Ishikawa (cell line): Measurements from ENCODE around the gene TRPM2.

Experiments
- CEBPB ChIP-seq: IDR thresholded peaks from 2 replicates; pipeline ENCODE4 v1.6.1; 2012
- CREB1 ChIP-seq: IDR thresholded peaks from 2 replicates; pipeline ENCODE4 v1.6.1; 2012; ENCODE audit warnings: low read depth
- EGR1 ChIP-seq: IDR thresholded peaks from 2 replicates; pipeline ENCODE4 v1.6.1; 2012
- EP300 ChIP-seq: IDR thresholded peaks from 2 replicates; pipeline ENCODE4 v1.6.1; 2012; ENCODE audit warnings: borderline replicate concordance
- FOXM1 ChIP-seq: IDR thresholded peaks from 2 replicates; pipeline ENCODE4 v1.6.1; 2012; ENCODE audit warnings: low read depth, borderline replicate concordance
- NFIC ChIP-seq: IDR thresholded peaks from 2 replicates; pipeline ENCODE4 v1.6.1; 2012
- RAD21 ChIP-seq: IDR thresholded peaks from 2 replicates; pipeline ENCODE4 v1.6.1; 2012; ENCODE audit warnings: low read depth
- TAF1 ChIP-seq: IDR thresholded peaks from 2 replicates; pipeline ENCODE4 v1.6.1; 2012; ENCODE audit warnings: low read depth, mild to moderate bottlenecking
- TCF12 ChIP-seq: IDR thresholded peaks from 2 replicates; pipeline ENCODE4 v1.6.1; 2012; ENCODE audit warnings: low read depth
- TEAD4 ChIP-seq: IDR thresholded peaks from 2 replicates; pipeline ENCODE4 v1.6.1; 2012
- YY1 ChIP-seq: IDR thresholded peaks from 2 replicates; pipeline ENCODE4 v1.6.1; 2012; ENCODE audit warnings: low read depth
- ZBTB7A ChIP-seq: IDR thresholded peaks from 2 replicates; pipeline ENCODE4 v1.6.1; 2012; ENCODE audit warnings: low read depth
- TF ChIP-seq, protein P1 (sequence below): IDR thresholded peaks from 2 replicates; pipeline ENCODE4 v1.6.1; 2012
- TF ChIP-seq, protein P2 (sequence below): IDR thresholded peaks from 2 replicates; pipeline ENCODE4 v1.6.1; 2012; ENCODE audit warnings: low read depth, mild to moderate bottlenecking
- TF ChIP-seq, protein P3 (sequence below): IDR thresholded peaks from 2 replicates; pipeline ENCODE4 v1.6.1; 2012

TRPM2 gene

DNA sequence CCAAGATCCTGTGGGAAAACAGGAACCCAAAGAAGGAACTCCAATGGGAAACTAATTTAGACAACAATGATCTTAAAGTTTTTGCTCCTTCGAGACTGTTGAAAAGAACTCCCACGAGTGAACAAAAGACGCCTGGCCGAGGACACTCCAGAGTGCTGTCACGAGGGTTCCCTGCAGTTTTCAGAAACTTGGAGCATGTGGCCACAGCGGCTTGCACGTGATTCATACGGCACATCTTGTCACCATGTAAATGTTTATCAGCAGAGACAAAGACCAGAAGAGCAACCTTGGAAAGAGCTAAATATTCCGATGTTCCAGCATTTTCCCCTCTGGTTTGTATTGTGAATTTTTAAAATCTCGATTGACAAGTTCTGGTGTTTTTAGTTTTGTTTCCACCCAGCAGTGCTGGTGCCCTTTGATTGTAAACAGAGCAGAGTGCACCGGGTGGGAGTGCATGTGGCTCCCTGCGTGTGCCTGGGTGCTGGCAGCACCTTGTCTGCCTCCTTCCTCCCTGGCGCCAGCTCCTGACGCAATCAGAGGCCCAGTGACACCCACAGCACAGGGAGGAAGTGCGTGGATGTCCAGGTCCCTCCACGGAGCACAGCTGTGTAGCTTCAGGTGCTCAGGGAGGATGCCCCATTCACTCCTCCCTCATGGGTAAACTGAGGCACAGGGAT is 124.8 kb downstream of the TRPM2 start:
- TF ChIP-seq YY1, result no peak
- no peak for TF ChIP-seq TEAD4
- no peak for TF ChIP-seq EP300
- TF ChIP-seq, protein P1, sequence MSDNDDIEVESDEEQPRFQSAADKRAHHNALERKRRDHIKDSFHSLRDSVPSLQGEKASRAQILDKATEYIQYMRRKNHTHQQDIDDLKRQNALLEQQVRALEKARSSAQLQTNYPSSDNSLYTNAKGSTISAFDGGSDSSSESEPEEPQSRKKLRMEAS, result no peak
- no peak for TF ChIP-seq RAD21
- TF ChIP-seq EGR1, result no peak
- no peak for TF ChIP-seq TCF12
- no peak for TF ChIP-seq TAF1

DNA sequence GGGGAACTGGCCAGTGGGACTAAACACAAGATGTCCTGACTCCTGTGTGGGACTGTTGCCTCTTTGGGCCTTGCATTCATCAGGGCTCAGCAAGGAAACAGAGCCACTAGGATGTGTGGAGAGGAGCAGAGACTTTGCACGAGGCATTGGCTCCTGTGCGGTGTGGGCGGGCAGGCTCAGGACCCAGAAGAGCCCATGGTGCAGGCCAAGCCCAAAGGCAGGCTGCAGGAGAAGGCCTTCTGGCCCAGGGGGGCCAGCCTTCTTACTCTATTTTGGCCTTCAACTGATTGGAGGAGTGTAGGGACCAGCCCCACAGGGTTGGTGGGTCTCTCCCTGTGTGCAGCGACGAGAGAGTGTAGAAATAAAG is 125.4 kb downstream of the TRPM2 start:
- no peak for TF ChIP-seq TAF1
- TF ChIP-seq YY1, result no peak
- TF ChIP-seq CEBPB, result no peak
- TF ChIP-seq RAD21, result no peak
- no peak for TF ChIP-seq FOXM1
- no peak for TF ChIP-seq NFIC
- no peak for TF ChIP-seq TEAD4
- TF ChIP-seq, protein P1, result no peak
- no peak for TF ChIP-seq EP300

DNA sequence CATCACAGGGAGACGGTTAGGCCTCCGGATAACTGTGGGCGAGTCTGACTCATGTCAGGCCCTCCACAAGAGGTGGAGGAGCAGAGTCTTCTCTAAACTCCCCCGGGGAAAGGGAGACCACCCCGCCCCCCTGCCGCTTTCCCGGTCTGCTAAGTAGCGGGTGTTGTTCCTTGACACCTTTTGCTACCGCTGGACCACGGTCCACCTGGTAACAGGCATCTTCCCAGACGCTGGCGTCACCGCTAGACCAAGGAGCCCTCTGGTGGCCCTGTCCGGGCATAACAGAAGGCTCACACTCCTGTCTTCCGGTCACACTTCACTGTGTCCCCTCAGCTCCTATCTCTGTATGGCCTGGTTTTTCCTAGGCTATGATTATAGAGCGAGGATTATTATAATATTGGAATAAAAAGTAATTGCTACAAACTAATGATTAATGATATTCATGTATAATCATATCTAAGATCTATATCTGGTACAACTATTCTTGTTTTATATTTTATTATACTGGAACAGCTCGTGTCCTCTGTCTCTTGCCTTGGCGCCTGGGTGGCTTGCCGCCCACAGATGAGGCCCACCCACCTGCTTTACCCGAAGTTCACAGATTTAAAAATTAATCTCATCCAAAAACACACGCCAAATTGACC is 126.3 kb downstream of the TRPM2 start:
- peak; percentile 64 for TF ChIP-seq RAD21

DNA sequence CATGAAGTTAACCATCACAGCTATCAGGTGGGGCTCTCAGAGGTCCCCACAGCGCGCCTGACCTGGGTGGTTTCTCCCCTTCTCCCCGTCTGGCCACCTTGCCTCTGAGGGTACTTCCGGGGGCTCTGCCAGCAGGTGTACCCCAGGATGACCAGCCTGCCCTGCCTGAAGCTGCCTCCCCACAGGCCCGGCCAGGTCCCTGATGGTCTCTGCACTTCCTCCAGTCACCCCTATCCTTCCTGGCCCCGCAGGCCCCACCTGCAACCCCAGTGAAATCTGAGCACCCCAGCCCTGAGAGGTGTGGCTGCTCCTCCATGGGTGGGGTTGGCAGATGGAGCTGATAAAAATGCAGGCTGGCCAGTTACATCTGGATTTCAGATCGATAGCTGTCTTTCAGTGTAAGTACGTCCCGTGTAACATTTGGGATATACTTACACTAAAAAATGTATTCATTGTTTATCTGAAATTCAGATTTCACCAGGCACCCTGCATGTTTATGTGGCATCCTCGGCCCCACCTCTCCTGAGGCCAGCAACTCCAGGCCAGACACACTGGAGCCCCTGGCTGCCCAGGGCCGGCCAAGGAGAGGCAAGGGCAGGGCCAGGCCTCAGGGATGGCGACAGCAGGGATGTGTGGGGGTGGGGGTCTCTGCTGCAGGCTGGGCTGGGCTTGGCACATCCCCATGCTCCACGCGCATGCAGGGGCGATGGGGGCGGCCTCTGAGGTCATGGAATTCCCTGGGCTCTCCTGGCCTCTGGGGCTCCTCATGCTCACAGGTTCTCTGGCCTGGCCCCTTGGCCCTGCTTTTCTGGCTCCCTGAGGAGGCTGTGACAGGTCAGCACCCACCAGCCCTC is 127.0 kb downstream of the TRPM2 start:
- TF ChIP-seq RAD21 (no peak), FOXM1 (no peak), EP300 (no peak), NFIC (no peak), CREB1 (no peak), TEAD4 (no peak), EGR1 (no peak), CEBPB (no peak), TAF1 (no peak), TCF12 (no peak), ZBTB7A (no peak)
- TF ChIP-seq, protein P2, sequence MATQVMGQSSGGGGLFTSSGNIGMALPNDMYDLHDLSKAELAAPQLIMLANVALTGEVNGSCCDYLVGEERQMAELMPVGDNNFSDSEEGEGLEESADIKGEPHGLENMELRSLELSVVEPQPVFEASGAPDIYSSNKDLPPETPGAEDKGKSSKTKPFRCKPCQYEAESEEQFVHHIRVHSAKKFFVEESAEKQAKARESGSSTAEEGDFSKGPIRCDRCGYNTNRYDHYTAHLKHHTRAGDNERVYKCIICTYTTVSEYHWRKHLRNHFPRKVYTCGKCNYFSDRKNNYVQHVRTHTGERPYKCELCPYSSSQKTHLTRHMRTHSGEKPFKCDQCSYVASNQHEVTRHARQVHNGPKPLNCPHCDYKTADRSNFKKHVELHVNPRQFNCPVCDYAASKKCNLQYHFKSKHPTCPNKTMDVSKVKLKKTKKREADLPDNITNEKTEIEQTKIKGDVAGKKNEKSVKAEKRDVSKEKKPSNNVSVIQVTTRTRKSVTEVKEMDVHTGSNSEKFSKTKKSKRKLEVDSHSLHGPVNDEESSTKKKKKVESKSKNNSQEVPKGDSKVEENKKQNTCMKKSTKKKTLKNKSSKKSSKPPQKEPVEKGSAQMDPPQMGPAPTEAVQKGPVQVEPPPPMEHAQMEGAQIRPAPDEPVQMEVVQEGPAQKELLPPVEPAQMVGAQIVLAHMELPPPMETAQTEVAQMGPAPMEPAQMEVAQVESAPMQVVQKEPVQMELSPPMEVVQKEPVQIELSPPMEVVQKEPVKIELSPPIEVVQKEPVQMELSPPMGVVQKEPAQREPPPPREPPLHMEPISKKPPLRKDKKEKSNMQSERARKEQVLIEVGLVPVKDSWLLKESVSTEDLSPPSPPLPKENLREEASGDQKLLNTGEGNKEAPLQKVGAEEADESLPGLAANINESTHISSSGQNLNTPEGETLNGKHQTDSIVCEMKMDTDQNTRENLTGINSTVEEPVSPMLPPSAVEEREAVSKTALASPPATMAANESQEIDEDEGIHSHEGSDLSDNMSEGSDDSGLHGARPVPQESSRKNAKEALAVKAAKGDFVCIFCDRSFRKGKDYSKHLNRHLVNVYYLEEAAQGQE, result no peak
- TF ChIP-seq, protein P3, sequence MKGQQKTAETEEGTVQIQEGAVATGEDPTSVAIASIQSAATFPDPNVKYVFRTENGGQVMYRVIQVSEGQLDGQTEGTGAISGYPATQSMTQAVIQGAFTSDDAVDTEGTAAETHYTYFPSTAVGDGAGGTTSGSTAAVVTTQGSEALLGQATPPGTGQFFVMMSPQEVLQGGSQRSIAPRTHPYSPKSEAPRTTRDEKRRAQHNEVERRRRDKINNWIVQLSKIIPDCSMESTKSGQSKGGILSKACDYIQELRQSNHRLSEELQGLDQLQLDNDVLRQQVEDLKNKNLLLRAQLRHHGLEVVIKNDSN, result no peak
- TF ChIP-seq, protein P1, result no peak

DNA sequence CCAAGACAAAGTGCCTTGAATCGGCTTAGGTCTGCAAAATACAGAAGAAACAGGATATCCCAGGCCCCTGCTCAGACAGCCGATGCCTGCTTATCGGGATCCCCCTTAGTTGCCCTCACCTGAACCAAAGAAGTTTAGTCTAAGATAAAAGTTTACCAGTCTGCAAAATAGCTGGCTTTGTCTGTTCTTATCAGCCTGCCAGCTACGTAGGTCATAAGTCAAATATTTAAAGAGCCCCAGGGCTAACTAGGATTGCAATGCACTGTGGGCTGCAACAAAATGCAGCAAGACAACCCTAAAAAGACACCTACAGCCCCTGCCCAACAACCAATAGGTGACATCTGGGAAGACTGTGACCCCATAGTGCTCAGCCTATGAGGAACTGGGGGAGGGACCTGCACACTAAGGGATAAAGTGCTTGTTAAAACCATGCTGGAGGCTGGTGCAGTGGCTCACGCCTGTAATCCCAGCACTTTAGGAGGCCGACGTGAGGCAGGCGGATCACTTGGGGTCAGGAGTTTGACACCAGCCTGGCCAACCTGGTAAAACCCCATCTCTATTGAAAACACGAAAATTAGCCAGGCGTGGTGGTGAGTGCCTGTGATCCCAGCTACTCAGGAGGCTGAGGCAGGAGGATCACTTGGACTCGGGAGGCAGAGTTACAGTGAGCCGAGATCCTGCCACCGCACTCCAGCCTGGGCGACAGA is 129.3 kb downstream of the TRPM2 start:
- TF ChIP-seq EGR1 (no peak), YY1 (no peak), CREB1 (no peak), NFIC (no peak), RAD21 (no peak), TEAD4 (no peak)
- TF ChIP-seq, protein P3, result no peak

DNA sequence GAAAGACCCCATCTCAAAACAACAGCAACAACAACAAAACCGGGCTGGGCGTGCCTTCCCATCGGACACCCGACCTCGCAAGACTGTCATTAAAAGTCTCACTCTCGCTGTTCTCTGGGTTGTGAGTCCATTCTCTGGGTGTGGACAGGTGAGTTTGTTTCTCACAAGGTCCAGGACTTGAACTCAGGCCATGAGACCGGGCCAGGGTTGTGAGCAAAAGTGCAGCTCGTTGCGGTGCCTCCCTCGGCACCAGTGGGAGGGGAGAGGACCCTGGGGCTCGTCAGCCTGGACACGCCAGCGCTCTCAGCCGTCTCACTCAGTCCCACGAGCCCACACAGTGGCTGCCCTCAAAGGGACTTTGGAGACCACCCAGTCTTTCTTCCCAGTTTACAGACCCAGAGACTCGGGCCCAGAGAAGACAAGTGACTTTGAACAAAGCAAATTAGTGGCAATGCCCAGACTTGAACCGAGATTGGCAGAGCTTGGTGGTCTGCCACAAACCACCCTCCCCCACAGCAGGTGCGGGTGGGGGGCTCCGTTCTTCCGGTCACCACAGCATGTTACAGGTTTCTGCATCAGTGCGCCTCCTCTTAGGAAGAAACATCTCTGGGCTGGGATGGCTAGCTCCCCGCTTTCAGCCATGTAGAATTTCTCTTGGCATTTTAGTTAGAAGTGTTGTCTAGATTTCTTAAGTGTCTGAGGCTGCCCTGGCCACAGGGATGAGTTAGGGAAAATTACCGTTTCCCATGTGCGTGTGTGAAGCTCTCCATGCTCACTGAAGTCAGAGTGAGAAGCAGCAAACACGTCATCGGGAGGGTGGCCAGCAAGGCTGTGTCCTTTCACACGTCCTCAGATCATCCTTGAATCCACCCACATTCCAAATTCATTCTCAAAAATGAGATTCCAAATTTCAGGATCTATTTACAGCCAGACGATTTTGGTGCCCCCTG is 130.1 kb downstream of the TRPM2 start:
- no peak for TF ChIP-seq NFIC
- TF ChIP-seq, protein P2, result no peak
- TF ChIP-seq TCF12, result no peak
- no peak for TF ChIP-seq EP300
- no peak for TF ChIP-seq YY1
- no peak for TF ChIP-seq RAD21
- no peak for TF ChIP-seq CREB1
- no peak for TF ChIP-seq CEBPB
- TF ChIP-seq TAF1, result no peak
- TF ChIP-seq, protein P3, result no peak
- TF ChIP-seq, protein P1, result no peak
- no peak for TF ChIP-seq ZBTB7A
- TF ChIP-seq EGR1, result no peak
- no peak for TF ChIP-seq FOXM1
